ENCODE results near the gene CMKLR1. TPM values are rescaled to one million over a fixed set of nuclear protein-coding genes. Genes with fewer than 3 reads are reported as not detected.

CMKLR1 gene
- total RNA-seq, 4 donors from 2014 or later = 1.1 to 7.5 (median 3.7) TPM

DNA sequence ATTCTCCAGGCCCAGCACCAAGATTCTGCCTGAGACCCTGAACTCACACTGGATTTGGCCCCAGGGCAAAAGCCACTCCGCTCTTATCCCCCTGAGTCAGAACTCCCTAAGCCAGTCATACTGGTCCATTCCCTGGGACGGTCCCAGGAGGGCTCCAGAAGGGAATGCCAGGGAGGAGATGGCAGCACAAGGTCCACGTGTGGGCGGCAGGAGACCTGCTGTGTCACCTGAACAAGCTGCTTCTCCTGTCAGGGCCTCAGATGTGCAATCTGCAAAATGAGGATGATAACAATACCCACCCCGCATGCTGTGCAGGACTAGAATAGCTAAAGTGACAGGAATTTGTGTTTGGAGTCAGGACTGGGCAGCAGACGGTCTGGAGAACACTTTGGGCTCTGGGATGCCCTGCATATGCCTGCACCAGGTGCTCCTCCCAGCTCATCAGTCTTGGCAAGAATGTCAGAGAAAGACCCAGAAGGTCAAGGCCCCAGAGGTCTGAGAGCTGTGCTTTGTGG is 40.3 kb downstream of the CMKLR1 start:
- no peak overlapping the region for H3K4me3 ChIP-seq (ENCODE audit: low read depth, poor library complexity, severe bottlenecking)
- peak in 1 of 2 donors; percentile 72 for DNase-seq (ENCODE audit: low spot score in 2 of 2)
- TF ChIP-seq POLR2A (IDR thresholded peaks at IDR 0.05) (no peak), CTCF (IDR thresholded peaks at IDR 0.05) (no peak)
- intact Hi-C loops (cut with DNase I; ENCODE audit: low total_unique reads) = no loop called here
- 86 to 91% methylated on average over 6 of the region's 6 CpGs for WGBS, 2 donors

DNA sequence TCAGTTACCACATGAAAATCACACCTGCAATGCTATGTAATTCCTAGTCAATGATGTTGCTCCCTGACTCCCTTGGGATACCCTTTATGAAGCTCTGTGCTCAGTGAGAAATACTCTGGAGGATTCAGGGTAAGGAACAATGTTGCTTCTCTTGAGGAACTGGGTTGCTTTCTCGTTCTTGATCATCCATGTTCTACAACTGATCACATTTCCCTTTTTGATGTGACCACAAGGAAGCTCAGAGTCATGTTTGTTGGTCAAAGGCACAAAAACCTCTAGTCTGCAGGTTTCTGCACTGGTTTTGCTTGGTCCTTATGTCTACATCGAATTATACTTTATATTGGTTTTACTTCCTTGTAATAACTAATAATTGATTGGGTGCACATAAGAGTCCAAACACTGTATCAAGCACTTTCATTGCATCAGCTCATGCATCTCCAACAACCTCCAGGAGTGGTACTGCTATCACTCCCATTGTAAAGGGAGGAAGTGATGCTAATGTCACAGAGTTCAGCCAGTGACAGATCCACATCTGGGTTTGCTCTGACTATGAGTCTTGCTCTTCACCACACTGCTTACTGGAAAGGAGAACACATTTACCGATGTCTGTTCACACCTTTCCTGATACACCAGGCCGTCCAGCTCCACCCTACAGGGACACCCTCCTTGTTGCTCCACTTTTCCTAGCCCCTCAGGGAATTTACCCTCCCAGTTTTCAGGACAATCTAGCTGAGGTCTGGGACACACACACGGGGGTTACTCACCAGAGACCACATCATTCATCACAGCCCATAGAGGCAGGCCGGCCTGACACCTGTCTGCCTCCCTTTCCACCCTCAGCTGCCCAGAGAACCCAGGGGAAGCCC is 41.0 kb downstream of the CMKLR1 start:
- intact Hi-C loops (cut with DNase I; ENCODE audit: low total_unique reads) = no loop called here
- DNase-seq (ENCODE audit: low spot score in 2 of 2) = peak in 1 of 2 donors; percentile 52
- H3K4me3 ChIP-seq (ENCODE audit: low read depth, poor library complexity, severe bottlenecking) = no peak overlapping the region
- 80 to 83% methylated on average over 6 of the region's 6 CpGs for WGBS, 2 donors
- TF ChIP-seq POLR2A (IDR thresholded peaks at IDR 0.05) (no peak), CTCF (IDR thresholded peaks at IDR 0.05) (no peak)

DNA sequence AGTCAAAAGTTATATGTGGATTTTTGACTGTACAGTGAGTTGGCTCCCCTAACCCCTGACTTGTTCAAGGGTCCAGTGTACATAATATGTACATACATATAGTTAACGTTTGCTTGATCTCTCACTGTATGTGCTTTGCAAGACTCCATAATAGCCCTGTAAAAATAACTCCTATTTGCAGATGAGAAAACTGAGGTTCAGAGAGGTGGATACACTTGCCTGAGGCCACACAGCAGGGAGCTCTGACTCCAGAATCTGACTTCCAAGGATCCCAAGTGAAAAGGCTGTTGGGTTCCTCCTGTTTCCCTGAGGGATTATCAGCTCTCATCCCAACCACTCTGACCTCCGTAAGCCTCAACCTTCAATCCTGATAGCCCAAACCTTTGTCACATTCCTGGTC is 41.7 kb downstream of the CMKLR1 start:
- H3K4me3 ChIP-seq (ENCODE audit: low read depth, poor library complexity, severe bottlenecking) = no peak overlapping the region
- no peak for TF ChIP-seq POLR2A (IDR thresholded peaks at IDR 0.05)
- TF ChIP-seq CTCF (IDR thresholded peaks at IDR 0.05) = no peak
- intact Hi-C loops (cut with DNase I; ENCODE audit: low total_unique reads) = no loop called here
- WGBS, 2 donors = 89 to 96% methylated on average over 2 of the region's 2 CpGs
- DNase-seq (ENCODE audit: low spot score in 2 of 2) = peak in 1 of 2 donors; percentile 37

- TF ChIP-seq POLR2A (IDR thresholded peaks at IDR 0.05) (no peak), CTCF (IDR thresholded peaks at IDR 0.05) (no peak)
- intact Hi-C loops (cut with DNase I; ENCODE audit: low total_unique reads) = no loop called here
- DNase-seq (ENCODE audit: low spot score in 2 of 2) = no peak
- H3K4me3 ChIP-seq (ENCODE audit: low read depth, poor library complexity, severe bottlenecking) = no peak overlapping the region
- 71 to 92% methylated on average over 3 of the region's 3 CpGs for WGBS, 2 donors
Measured at GRCh38 chr12:108296945-108297344, 42.2 kb downstream of the CMKLR1 start.

DNA sequence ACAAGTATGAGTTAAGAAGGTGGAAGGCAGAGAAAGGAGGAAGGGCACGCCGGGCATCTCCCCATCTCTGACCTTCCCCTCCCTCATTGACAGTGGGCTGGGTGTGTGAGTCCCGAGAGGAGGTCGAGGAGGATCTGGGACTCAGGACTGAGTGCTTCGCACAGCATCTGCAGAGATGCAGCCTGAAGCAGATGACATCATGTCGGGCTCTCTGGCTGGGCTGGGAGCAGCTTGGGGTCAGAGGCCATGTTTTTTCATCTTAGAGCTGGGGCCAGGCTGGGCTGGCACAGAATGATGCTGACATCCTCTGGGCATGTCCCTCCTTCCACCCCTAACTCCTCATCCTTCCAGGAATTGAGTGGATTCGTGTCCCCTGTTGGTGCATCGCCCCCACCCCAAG is 43.5 kb downstream of the CMKLR1 start:
- DNase-seq (ENCODE audit: low spot score in 2 of 2) = peak in 1 of 2 donors; percentile 68
- intact Hi-C loops (cut with DNase I; ENCODE audit: low total_unique reads) = no loop called here
- H3K4me3 ChIP-seq (ENCODE audit: low read depth, poor library complexity, severe bottlenecking) = no peak overlapping the region
- WGBS, 2 donors = 64 to 75% methylated on average over 8 of the region's 8 CpGs
- no peak for TF ChIP-seq POLR2A (IDR thresholded peaks at IDR 0.05)
- no peak for TF ChIP-seq CTCF (IDR thresholded peaks at IDR 0.05)

Data from lower leg skin (tissue), 4 donors.